C4-2B (cell line): ENCODE measurements around the gene CHRNA3.

Experiments
- CTCF ChIP-seq: fragments of 450-650 bp; conservative IDR thresholded peaks from 2 replicates; pipeline ENCODE4 v1.5.1; 2017; ENCODE audit warnings: mild to moderate bottlenecking
- ZFX ChIP-seq: fragments of 450-650 bp; IDR thresholded peaks from 2 replicates; pipeline ENCODE4 v1.6.1; 2017

GRCh38 chr15:78629031-78629715 is 8.4 kb upstream of the CHRNA3 start:
- TF ChIP-seq CTCF (no peak), ZFX (no peak)
